ENCODE measurements around the gene TAF15. TPM values are rescaled to one million over a fixed set of nuclear protein-coding genes. Genes with fewer than 3 reads are reported as not detected.
A peak's percentile ranks its signal among the peaks of the same experiment; 100 is the strongest.

The TAF15 gene
- total and polyA plus RNA-seq, 3 donors from 2014 or later, result 133 to 185 (median 160) TPM

DNA sequence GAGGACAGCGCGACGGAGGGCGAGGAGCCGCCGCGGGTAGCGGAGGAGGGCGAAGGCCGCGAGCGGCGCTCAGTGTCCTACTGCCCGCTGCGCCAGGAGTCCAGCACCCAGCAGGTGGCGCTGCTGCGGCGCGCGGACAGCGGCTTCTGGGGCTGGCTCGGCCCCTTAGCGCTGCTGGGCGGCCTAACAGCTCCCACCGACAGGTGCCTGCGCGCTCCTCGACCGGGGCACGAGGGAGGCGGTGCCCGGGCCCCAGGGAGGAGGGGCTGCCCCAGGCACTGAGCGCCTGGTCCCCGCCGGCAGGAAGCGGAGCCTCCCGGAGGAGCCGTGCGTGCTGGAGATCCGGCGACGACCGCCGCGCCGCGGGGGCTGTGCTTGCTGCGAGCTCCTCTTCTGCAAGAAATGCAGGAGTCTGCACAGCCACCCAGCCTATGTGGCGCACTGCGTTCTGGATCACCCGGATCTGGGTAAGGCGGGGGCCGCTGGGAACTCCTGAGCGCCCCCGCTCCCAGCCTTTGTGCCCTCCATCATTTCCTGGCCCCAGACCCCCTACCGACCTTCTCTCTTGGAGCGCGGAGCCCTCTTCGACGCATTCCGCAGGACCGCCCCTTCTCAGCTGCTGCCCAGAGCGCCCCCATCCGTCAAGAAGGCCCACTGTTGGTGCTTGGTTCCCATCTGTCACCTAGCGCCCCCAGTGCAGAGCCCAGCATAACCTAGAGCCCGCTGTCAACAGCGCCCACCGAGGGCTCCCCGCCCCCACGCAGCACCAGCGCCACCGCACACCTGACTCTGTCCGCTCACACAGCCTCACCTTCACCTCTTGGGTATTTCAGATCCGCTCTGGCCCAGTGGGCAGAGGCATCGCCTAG is 44.9 kb upstream of the TAF15 start:
- intact Hi-C loops (cut with DNase I; ENCODE audit: low total_unique reads), result no loop called here
- peak; percentile 88 for DNase-seq
- peaks cover 25% of the 10 kb centered on the region for H3K4me1 ChIP-seq
- H3K27me3 ChIP-seq, result no peaks in the 10 kb centered on the region
- 8 to 9% methylated on average over 39 to 50 of the region's 75 CpGs for WGBS, 2 donors
- H3K36me3 ChIP-seq (ENCODE audit: low read depth, missing control alignments), result no peaks in the 10 kb centered on the region
- TF ChIP-seq POLR2A (IDR thresholded peaks at IDR 0.05), result no peak
- TF ChIP-seq, protein P1, sequence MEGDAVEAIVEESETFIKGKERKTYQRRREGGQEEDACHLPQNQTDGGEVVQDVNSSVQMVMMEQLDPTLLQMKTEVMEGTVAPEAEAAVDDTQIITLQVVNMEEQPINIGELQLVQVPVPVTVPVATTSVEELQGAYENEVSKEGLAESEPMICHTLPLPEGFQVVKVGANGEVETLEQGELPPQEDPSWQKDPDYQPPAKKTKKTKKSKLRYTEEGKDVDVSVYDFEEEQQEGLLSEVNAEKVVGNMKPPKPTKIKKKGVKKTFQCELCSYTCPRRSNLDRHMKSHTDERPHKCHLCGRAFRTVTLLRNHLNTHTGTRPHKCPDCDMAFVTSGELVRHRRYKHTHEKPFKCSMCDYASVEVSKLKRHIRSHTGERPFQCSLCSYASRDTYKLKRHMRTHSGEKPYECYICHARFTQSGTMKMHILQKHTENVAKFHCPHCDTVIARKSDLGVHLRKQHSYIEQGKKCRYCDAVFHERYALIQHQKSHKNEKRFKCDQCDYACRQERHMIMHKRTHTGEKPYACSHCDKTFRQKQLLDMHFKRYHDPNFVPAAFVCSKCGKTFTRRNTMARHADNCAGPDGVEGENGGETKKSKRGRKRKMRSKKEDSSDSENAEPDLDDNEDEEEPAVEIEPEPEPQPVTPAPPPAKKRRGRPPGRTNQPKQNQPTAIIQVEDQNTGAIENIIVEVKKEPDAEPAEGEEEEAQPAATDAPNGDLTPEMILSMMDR (IDR thresholded peaks at IDR 0.05), result peak; percentile 91 to 96 (median 94)
- no peaks in the 10 kb centered on the region for H3K9me3 ChIP-seq
- H3K4me3 ChIP-seq, result peak overlapping the region; percentile 58 to 59
- H3K27ac ChIP-seq, result peak overlapping the region; percentile 39 to 44

DNA sequence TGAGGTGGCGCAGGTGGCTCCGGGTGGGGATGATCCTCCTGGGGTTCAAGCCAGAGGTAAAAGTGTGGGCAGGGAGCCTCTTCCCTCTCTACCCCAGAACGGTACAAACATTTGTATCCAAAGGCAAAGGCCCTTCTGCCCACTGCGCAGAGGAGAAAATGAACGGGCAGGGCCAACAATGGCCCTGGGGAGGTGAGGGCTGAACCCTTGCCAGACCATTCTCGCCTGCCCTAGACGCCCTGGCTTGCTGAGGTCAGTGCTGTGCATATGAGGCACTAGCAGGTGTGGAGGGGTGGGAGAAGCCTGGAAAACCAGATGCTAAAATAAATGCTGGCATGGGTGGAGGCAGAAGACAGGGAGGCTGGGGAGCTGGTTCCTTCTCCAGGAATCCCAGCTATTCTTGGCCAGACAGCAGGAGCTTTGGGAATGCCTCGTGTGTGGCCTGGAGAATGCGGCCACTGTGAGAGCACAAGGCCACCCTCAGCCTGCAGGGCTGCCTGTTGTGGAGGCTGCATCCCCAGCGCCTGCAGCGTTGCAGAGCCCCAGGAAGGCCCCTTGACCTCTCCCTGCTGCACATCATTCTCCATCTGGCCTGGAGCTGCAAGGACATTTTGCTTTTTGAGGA is 44.1 kb upstream of the TAF15 start:
- no peaks in the 10 kb centered on the region for H3K36me3 ChIP-seq (ENCODE audit: low read depth, missing control alignments)
- intact Hi-C loops (cut with DNase I; ENCODE audit: low total_unique reads), result loop anchor here (5.0 kb wide), 1 partner anchor 37 kb away; no protein-coding TSS in a partner anchor
- peak overlapping the region in 1 of 2 donors; percentile 39 for H3K27ac ChIP-seq
- H3K9me3 ChIP-seq, result no peaks in the 10 kb centered on the region
- peaks cover 25% of the 10 kb centered on the region for H3K4me1 ChIP-seq
- no peaks in the 10 kb centered on the region for H3K27me3 ChIP-seq
- DNase-seq, result peak; percentile 65
- no peak for TF ChIP-seq POLR2A (IDR thresholded peaks at IDR 0.05)
- TF ChIP-seq, protein P1 (IDR thresholded peaks at IDR 0.05), result no peak
- peak overlapping the region in 1 of 2 donors; percentile 59 for H3K4me3 ChIP-seq
- 22 to 44% methylated on average over 7 to 11 of the region's 11 CpGs for WGBS, 2 donors

DNA sequence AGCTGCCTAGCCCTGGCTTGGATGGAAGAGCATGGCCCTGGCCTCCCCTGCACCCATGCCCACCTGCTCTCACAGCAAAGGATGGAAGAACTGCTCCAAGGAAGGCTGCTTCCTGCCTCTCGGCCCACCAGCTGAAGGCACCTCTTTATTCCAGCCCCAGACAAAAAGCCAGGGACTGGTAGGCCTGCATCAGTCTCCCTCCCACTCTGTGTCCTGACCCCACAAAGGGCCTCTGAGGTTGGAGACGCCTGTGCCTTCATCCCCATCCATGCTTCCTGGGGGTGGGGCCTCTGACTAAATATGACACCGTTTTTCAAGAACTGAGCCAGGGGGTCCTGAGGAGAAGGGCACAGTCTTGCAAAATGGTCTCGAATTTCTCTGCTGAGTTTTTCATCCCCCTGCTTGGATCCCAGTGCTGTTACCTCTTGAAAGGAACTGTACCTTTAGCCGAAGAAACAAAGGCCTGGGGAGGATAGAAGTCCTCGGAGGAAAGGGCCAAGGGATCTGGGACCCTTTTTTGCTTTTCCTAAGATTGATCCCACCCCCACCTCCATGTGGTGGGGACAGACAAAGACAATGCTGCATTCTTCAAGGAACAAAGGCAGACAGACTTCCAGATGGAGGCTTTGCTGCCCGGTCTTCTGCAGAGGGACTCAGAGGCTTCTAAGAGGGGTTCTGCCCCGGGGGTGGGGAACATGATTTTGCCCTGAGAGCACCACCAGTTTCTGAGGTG is 43.4 kb upstream of the TAF15 start:
- no peak overlapping the region for H3K4me3 ChIP-seq
- intact Hi-C loops (cut with DNase I; ENCODE audit: low total_unique reads), result loop anchor here (5.0 kb wide), 1 partner anchor 36 kb away; no protein-coding TSS in a partner anchor
- no peak for TF ChIP-seq POLR2A (IDR thresholded peaks at IDR 0.05)
- TF ChIP-seq, protein P1 (IDR thresholded peaks at IDR 0.05), result no peak
- no peaks in the 10 kb centered on the region for H3K27me3 ChIP-seq
- H3K4me1 ChIP-seq, result peaks cover 25% of the 10 kb centered on the region
- H3K36me3 ChIP-seq (ENCODE audit: low read depth, missing control alignments), result no peaks in the 10 kb centered on the region
- peak overlapping the region; percentile 3 to 24 for H3K27ac ChIP-seq
- H3K9me3 ChIP-seq, result no peaks in the 10 kb centered on the region
- 63 to 76% methylated on average over 8 of the region's 8 CpGs for WGBS, 2 donors
- no peak for DNase-seq

DNA sequence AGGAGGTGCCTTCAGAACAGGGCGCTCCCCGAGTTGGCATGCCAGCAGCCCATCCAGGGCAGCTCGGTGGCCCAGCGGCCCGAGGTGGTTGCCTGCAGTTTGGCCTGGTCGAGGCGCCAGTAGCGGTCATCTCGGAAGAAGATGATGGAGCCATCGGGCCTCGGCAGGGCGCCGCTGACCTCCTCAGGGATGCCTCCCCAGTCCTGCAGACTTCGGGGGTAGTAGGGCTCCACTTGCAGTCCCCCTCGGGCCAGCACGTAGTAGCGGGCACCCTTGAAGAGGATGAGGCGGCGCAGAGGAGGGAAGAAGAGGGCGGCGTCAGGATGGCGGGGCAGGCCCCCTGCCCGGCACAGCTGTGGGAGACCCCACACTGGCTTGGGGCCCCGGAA is 42.8 kb upstream of the TAF15 start:
- TF ChIP-seq POLR2A (IDR thresholded peaks at IDR 0.05), result no peak
- Histone ChIP-seq H3K27me3 (no peaks in the 10 kb centered on the region), H3K27ac (peak overlapping the region; percentile 3 to 24), H3K9me3 (no peaks in the 10 kb centered on the region), H3K36me3 (ENCODE audit: low read depth, missing control alignments) (no peaks in the 10 kb centered on the region), H3K4me3 (no peak overlapping the region), H3K4me1 (peaks cover 25% of the 10 kb centered on the region)
- no peak for DNase-seq
- intact Hi-C loops (cut with DNase I; ENCODE audit: low total_unique reads), result loop anchor here (5.0 kb wide), 1 partner anchor 36 kb away; no protein-coding TSS in a partner anchor
- 94 to 97% methylated on average over 17 to 24 of the region's 24 CpGs for WGBS, 2 donors

Measured in testis (tissue), 3 donors.